Sigmoid colon (tissue), 7 donors: ENCODE measurements around the gene STX19. TPM values are rescaled to one million over a fixed set of nuclear protein-coding genes. Genes with fewer than 3 reads are reported as not detected.

ENCODE experiments used
- DNase-seq: peaks from one replicate; pipeline ENCODE4 v3.0.0-alpha.2; 2019
- H3K27ac ChIP-seq, 4 donors: fragments of 200-600 bp; sonication (generic); one replicate each; pipeline ENCODE4 v1.5.1; 2016 to 2019; ENCODE audit warnings: mild to moderate bottlenecking in 1 of 4
- H3K27me3 ChIP-seq, 3 donors: fragments of 200-600 bp; sonication (generic); one replicate each; pipeline ENCODE4 v1.5.1; 2019; ENCODE audit warnings: mild to moderate bottlenecking in 1 of 3
- H3K36me3 ChIP-seq, 4 donors: fragments of 200-600 bp; sonication (generic); one replicate each; pipeline ENCODE4 v1.5.1; 2016 to 2019
- H3K4me1 ChIP-seq, 4 donors: fragments of 200-600 bp; sonication (generic); one replicate each; pipeline ENCODE4 v1.5.1; 2017 to 2019
- H3K4me3 ChIP-seq, 4 donors: fragments of 200-600 bp; sonication (generic); one replicate each; pipeline ENCODE4 v1.5.1; 2017 to 2019; ENCODE audit warnings: mild to moderate bottlenecking in 2 of 4, moderate library complexity in 1 of 4
- H3K9me3 ChIP-seq, 4 donors: fragments of 200-600 bp in 3 of 4; sonication (generic) in 3 of 4; one replicate each; pipeline versions ENCODE4 v1.5.1 to v1.6.1; 2013 to 2019
- CTCF ChIP-seq, 4 experiments: fragments of 450-650 bp in 3 of 4; fragments of 200-600 bp in 1 of 4; IDR thresholded peaks; one replicate each; pipeline ENCODE4 v1.5.1; 2016 to 2019; ENCODE audit warnings: antibody characterized with exemption in 4 of 4, mild to moderate bottlenecking in 3 of 4, moderate library complexity in 2 of 4
- EP300 ChIP-seq, 4 donors: sonication (generic); formaldehyde crosslinking; IDR thresholded peaks; one replicate each; pipeline ENCODE4 v1.6.1; 2017; ENCODE audit warnings: antibody characterized with exemption in 4 of 4
- POLR2A ChIP-seq, 2 donors: fragments of 450-650 bp; IDR thresholded peaks; one replicate each; pipeline ENCODE4 v1.6.1; 2016; ENCODE audit warnings: antibody characterized with exemption in 2 of 2, mild to moderate bottlenecking in 2 of 2, moderate library complexity in 2 of 2
- POLR2AphosphoS5 ChIP-seq, 4 donors: sonication (generic); formaldehyde crosslinking; IDR thresholded peaks; one replicate each; pipeline ENCODE4 v1.6.1; 2017; ENCODE audit warnings: antibody characterized with exemption in 4 of 4
- WGBS, 2 donors: extraction: QIAGEN DNeasy Blood & Tissue Kit; methylation state at CpG; one replicate each; pipeline ENCODE4 v1.1.7; 2013; 5-methylcytosine and 5-hydroxymethylcytosine counted together
- intact Hi-C: fragments of 100-400 bp; cut with DNase I; formaldehyde crosslinking; loops from one replicate; pipeline ENCODE4 v1.15.1; 2023
- polyA plus RNA-seq, 3 donors: library from polyadenylated mRNA; stranded (reverse); fragments of 200-250 nt; gene quantifications; one replicate each; pipeline ENCODE4 v1.2.3, GENCODE V29; 2013
- total RNA-seq, 4 donors: library from RNA; depleted of rRNA; stranded (reverse); fragments of >200 nt; gene quantifications; one replicate each; pipeline ENCODE4 v1.1.0, GENCODE V29; 2016
- donor health status: healthy with polysubstance abuse.
- donor health status: Bipolar disorder and iron deficiency.
- donor health status: healthy.

The STX19 gene
- total and polyA plus RNA-seq, 7 donors: 13.1 to 49.9 (median 34.2) TPM; not detected in 4

GRCh38 chr3:94019659-94020058 lies 8.7 kb downstream of the STX19 start:
- Histone ChIP-seq H3K27me3 (no peaks in the 10 kb centered on the region), H3K9me3 (no peaks in the 10 kb centered on the region), H3K36me3 (peaks cover 0 to 6% (median 0%) of the 10 kb centered on the region in 4 donors), H3K27ac (no peak overlapping the region), H3K4me3 (no peak overlapping the region), H3K4me1 (no peaks in the 10 kb centered on the region)
- no peak for DNase-seq
- intact Hi-C loops: no loop called here
- 88 to 90% methylated on average over 2 of the region's 2 CpGs for WGBS, 2 donors
- no peak for TF ChIP-seq EP300 (IDR thresholded peaks at IDR 0.05)

- Histone ChIP-seq H3K4me1 (no peaks in the 10 kb centered on the region), H3K27ac (no peak overlapping the region), H3K9me3 (no peaks in the 10 kb centered on the region), H3K4me3 (no peak overlapping the region), H3K36me3 (no peaks in the 10 kb centered on the region), H3K27me3 (no peaks in the 10 kb centered on the region)
- intact Hi-C loops: no loop called here
- no peak for DNase-seq
- 58 to 91% methylated on average over 1 of the region's 1 CpG for WGBS, 2 donors
- TF ChIP-seq POLR2AphosphoS5 (IDR thresholded peaks at IDR 0.05): no peak
- no peak for TF ChIP-seq EP300 (IDR thresholded peaks at IDR 0.05)
- no peak for TF ChIP-seq POLR2A (IDR thresholded peaks at IDR 0.05)
- no peak for TF ChIP-seq CTCF (IDR thresholded peaks at IDR 0.05)
Observed at GRCh38 chr3:94015025-94015424, 13.4 kb downstream of the STX19 start.

- Histone ChIP-seq H3K36me3 (no peaks in the 10 kb centered on the region), H3K4me3 (no peak overlapping the region), H3K27me3 (no peaks in the 10 kb centered on the region), H3K9me3 (no peaks in the 10 kb centered on the region), H3K27ac (no peak overlapping the region), H3K4me1 (no peaks in the 10 kb centered on the region)
- intact Hi-C loops: no loop called here
- no peak for DNase-seq
- TF ChIP-seq EP300 (IDR thresholded peaks at IDR 0.05) (no peak), POLR2AphosphoS5 (IDR thresholded peaks at IDR 0.05) (no peak), POLR2A (IDR thresholded peaks at IDR 0.05) (no peak), CTCF (IDR thresholded peaks at IDR 0.05) (no peak)
- WGBS, 2 donors: 84 to 95% methylated on average over 1 of the region's 1 CpG
Observed at GRCh38 chr3:94012185-94012584, 16.2 kb downstream of the STX19 start.

- TF ChIP-seq EP300 (IDR thresholded peaks at IDR 0.05) (no peak), POLR2AphosphoS5 (IDR thresholded peaks at IDR 0.05) (no peak), CTCF (IDR thresholded peaks at IDR 0.05) (no peak)
- WGBS, 2 donors: 48 to 68% methylated on average over 3 of the region's 3 CpGs
- Histone ChIP-seq H3K4me1 (no peaks in the 10 kb centered on the region), H3K9me3 (no peaks in the 10 kb centered on the region), H3K27ac (no peak overlapping the region), H3K27me3 (no peaks in the 10 kb centered on the region), H3K36me3 (no peaks in the 10 kb centered on the region), H3K4me3 (no peak overlapping the region)
- intact Hi-C loops: no loop called here
- DNase-seq: no peak
Observed at GRCh38 chr3:94011233-94011711, 17.1 kb downstream of the STX19 start.

- no peak for DNase-seq
- H3K4me1 ChIP-seq: no peaks in the 10 kb centered on the region
- no peaks in the 10 kb centered on the region for H3K9me3 ChIP-seq
- WGBS, 2 donors: 90 to 94% methylated on average over 2 of the region's 2 CpGs
- intact Hi-C loops: no loop called here
- TF ChIP-seq CTCF (IDR thresholded peaks at IDR 0.05): no peak
- TF ChIP-seq EP300 (IDR thresholded peaks at IDR 0.05): no peak
- no peak for TF ChIP-seq POLR2A (IDR thresholded peaks at IDR 0.05)
- TF ChIP-seq POLR2AphosphoS5 (IDR thresholded peaks at IDR 0.05): no peak
- no peak overlapping the region for H3K4me3 ChIP-seq
- no peaks in the 10 kb centered on the region for H3K36me3 ChIP-seq
- no peak overlapping the region for H3K27ac ChIP-seq
- H3K27me3 ChIP-seq: no peaks in the 10 kb centered on the region
Observed at GRCh38 chr3:94009608-94010007, 18.8 kb downstream of the STX19 start.
